NCI-H187 treated with DMSO at 0.1 percent for 48 hours (cell line): ENCODE data around the gene MYO1D.

Experiments used
- DNase-seq: peaks from one replicate; lab custom pipeline; 2025; lab: John Stamatoyannopoulos, UW

MYO1D gene

DNA sequence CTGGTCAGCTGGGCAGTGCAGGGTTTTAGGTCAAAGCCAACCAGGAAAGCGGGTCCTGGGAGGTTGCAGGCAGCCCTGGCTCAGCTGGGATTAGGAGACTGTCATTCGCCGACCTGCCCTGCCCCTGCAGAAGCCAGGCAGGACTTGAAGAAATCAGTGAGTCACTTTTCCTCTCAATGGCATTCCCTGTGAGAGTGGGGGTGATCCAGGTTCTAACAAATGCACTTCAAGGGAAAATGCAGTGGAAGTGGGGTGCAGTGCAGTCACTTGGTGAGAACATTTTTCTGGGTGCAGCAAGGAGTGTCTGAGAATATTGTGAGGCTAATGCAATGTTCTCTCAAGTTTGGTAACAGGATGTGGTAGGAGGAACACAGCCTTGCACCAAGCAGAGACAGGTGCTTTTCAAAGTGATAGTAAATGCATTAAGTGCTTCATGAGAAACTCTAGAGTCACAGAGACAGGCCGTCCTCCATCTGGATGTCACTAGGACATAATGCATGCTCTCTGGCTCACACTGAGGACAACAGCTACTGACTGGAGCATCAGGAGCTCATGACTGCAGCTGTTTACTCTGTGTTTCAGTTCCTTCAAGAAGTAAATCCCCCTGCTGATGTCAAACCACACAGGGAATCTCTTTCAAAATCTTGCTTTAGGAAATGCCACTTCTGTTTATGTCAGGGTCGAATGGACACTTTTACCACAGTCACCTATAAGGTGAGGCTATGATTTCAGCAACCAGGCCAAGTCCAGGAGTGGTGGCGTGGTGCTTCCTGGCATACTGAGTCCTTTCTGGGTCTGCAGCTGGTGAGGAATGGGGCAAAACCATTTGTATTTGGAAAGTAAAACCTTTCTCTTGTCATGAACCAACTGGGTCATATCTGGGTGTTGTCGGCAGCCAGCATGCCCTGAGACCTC lies 373.4 kb downstream of the MYO1D start:
- DNase-seq = no peak

DNA sequence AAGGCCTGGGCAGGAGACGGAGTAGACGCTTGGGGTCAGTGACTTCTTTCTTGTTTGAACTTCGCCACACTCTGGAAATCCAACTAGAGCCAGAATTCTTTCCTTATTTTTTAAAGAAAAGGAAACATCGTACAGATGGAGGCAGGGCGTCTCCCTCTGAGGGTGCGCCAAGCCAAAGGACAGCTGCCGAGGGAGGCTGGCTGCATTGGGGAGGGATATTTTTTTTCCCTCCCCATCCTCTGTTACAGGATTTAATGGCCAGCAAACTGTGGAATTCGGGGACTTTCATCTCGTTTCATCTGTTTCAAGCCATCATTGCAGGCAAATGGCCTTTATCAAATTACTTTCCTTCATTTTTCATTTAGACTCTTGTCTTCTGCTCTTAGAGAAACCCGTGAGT lies 374.2 kb downstream of the MYO1D start:
- no peak for DNase-seq

DNA sequence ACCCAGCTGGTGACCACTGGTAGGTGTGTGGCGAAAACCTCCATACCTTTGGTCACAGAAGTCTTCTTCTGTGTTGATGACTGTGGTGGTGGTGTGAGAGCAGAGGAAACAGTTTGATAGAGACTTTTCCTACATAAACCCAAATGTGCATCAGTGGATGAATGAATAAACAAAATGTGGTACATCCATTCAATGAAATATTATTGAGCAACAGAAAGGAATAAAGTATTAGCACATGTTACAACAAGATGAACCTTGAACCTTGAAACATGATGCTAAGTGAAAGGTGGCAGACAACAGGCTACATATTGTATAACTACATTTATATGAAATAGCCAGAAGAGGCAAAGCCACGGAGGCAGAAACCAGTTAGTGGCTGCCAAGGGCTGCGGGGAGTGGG lies 374.9 kb downstream of the MYO1D start:
- DNase-seq = no peak

- DNase-seq = peak; percentile 42
Observed at GRCh38 chr17:32498391-32498790, 378.5 kb downstream of the MYO1D start.

DNA sequence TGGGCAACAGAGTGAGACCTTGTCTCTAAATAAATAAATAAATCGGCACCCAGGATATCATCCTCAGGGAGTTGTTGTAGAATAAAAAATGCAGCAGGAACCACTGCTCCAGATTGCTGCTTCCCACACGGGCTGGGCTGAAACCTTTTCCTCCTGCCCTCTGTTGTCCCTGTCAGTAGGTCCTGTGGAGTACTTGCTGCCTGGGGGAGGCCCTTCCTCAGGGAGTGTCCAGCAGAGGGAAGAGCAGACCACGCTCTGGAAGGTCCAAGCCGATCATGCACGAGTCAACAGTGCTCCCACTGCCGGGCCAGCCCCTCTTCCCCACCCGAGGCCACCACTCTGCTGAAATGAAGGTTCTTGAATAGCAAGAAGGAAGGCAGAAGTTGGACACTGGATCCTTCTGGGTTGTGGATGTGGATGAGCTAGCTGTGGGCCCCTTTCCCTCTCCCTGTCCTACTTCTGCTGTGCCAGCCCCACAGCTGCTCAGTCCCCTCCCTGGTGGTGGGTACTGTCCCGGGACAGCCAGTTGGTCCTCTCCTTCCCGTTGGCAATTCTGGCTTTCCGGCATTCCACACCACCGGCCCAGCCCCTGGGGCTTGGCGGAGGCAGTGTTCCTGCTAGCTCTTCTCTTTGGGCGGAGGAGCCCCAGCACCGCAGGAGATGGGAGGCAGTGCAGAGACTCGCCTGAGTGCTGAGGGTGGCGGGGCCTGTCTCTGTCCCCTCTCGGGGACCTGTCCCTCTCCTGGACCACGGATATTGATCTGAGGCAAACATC lies 379.3 kb downstream of the MYO1D start:
- no peak for DNase-seq

DNA sequence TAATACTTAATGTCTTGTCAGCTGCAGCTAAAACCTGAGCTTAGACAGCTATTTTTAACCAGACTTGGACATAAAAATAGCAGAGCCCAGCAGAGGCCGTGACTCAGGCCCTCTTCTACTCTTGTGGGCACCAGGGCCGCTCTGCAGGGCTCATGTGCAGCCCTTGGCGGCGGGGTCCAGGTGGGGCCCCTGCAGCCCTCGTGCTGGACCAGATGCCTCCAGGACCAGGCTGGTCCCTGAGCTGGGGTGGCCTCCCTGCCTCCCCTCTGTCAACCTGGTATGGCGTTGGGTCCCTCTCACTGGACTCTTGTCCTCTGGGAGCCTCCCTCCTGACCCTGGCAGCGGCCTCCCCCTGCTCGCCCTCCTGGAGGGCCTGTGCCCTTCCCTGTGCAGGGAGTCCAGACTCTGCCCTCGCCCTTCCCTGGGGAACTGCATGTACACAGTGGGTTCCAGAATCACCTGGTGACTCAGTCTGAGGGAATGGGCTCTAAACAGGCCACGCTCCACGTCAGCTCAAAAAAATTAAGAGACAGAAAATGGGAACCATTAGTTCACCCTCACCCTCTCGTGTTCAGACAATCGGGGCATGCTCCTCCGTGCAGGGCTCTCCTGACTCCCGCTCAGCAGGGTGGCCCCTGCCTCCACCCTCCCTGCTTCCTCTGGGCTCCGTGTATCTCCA lies 380.4 kb downstream of the MYO1D start:
- DNase-seq = no peak

- no peak for DNase-seq
Observed at GRCh38 chr17:32495359-32496231, 381.3 kb downstream of the MYO1D start.

GRCh38 chr17:32494621-32495358 lies 382.1 kb downstream of the MYO1D start:
- no peak for DNase-seq

GRCh38 chr17:32493976-32494513 lies 382.9 kb downstream of the MYO1D start:
- DNase-seq = no peak

GRCh38 chr17:32493571-32493970 lies 383.4 kb downstream of the MYO1D start:
- no peak for DNase-seq

- no peak for DNase-seq
Observed at GRCh38 chr17:32492648-32493289, 384.2 kb downstream of the MYO1D start.

DNA sequence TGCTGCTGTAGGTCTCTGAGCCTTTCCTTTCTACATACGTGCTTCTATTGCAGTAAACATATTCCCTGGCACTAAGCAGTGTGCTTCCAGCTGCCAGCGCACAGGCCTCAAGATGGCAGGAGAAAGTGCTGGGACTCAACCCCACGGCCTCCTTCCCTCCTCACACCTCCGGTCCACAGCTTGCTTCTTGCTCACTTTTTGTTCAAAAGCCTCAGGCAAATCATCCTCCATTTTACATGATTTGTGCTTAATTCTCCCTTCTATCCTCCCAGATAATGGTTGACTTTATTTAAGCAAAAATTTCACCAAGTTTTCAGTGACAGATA lies 384.7 kb downstream of the MYO1D start:
- no peak for DNase-seq

DNA sequence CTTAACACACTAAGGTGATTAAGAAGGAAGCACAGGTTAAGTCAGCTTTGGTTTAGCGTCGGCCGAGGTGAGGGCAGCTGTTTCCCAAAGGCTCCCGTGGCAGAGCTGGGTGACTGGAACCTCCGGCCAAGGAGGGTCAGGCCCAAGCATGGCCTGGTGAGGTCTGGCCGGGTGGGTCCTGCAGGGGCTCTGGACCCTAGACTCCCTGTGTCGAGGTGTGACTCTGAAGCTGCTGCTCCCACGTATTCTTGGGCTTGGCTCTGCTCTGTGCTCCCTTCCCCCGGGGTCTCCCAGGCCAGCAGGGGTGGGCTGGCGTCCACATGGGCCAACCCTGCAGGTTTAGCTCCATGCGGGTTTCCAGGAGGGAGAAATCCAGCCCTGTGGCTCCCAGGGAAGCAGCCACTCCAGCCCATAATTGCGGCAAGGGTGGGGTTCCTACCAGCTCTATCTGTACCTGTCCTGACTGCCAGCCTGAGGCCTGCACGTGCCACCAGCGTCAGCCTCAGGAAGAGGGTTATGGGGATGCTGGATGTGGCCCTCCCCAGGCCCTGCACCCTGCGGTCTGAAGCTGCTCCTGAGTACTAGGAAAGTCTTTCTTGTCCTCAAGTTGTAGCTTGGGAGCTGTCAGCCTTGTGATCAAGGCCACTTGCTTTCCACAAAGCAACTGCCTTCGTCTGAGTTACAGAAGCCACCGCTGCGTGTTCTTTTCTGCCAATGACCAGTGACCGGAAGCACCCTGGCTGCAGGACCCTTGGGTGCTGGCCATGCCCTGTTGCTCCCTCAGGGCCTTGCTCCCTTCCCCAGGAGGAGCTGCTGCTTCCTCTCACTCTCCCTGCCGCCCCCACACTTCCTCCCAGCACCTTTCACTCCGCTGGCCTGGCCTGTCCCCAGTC lies 385.3 kb downstream of the MYO1D start:
- DNase-seq = no peak

- DNase-seq = no peak
Observed at GRCh38 chr17:32490101-32490482, 386.8 kb downstream of the MYO1D start.

- DNase-seq = no peak
Observed at GRCh38 chr17:32489320-32490100, 387.4 kb downstream of the MYO1D start.

- no peak for DNase-seq
Observed at GRCh38 chr17:32488604-32489180, 388.2 kb downstream of the MYO1D start.

DNA sequence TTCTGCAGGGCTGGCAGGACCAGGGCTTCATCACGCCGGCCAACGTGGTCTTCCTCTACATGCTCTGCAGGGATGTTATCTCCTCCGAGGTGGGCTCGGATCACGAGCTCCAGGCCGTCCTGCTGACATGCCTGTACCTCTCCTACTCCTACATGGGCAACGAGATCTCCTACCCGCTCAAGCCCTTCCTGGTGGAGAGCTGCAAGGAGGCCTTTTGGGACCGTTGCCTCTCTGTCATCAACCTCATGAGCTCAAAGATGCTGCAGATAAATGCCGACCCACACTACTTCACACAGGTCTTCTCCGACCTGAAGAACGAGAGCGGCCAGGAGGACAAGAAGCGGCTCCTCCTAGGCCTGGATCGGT lies 388.8 kb downstream of the MYO1D start:
- no peak for DNase-seq
